Posterior cingulate gyrus (tissue), 11 donors: ENCODE measurements around the gene GTF3A.

Source experiments
- DNase-seq, 10 donors: peaks; one replicate each; pipeline versions ENCODE4 v3.0.0 to v3.0.0-alpha.2; 2020 to 2021; ENCODE audit warnings: mixed read lengths in 3 of 10
- intact Hi-C: fragments of 100-400 bp; cut with DNase I; formaldehyde crosslinking; loops from one replicate; pipeline ENCODE4 v1.15.1; 2023

Gene GTF3A

GRCh38 chr13:27482983-27483382 lies 58.6 kb downstream of the GTF3A start:
- intact Hi-C loops = no loop called here
- no peak for DNase-seq

GRCh38 chr13:27483421-27483820 lies 59.0 kb downstream of the GTF3A start:
- DNase-seq = no peak
- intact Hi-C loops = no loop called here
